AML-193 (cell line): ENCODE results near the gene VPS13D.

Experiments used
- DNase-seq, 2 experiments: peaks; one replicate each; lab custom pipeline; 2025; lab: John Stamatoyannopoulos, UW

The VPS13D gene

GRCh38 chr1:12404918-12405317 is 175.1 kb downstream of the VPS13D start:
- no peak for DNase-seq

GRCh38 chr1:12405325-12406210 is 175.7 kb downstream of the VPS13D start:
- DNase-seq: no peak

DNA sequence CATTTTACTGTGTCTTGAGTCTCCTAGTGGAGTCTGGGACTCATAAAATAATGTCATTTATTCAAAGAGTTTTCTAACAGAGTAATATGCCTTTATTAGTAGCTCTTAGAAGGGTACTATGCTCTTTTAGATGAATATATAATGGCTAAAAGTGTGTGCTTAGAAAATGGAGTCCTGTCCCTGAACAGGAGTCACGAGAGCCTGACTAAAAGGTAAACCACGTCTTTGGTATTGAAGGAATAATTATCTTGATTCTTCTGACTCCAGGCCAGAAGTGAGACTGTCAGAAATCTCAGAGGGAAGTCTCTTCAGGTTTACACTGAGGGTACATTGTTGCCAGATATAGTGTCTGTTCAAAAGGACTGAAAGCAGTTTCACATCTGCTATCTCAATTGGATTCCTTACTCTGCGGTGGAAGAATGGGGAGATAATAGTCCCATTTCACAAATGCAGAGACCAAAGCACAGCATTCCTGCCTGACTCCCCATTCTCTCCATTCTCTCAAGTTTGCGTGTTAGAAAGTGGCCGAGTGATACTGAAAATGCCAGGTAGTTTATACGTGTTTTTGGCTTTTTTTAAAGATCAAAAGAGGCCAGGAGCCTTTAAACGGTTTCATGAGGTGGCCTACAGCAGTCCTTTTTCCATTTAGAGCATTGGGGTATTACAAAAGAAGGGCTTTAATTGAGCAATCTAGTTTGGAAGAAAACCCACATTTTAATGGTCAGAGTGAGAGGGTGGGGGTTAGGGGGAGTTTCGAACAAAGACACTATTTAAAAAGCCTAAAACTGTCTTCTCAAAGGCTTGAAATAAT is 176.6 kb downstream of the VPS13D start:
- no peak for DNase-seq

GRCh38 chr1:12407050-12407961 is 177.5 kb downstream of the VPS13D start:
- DNase-seq: no peak

DNA sequence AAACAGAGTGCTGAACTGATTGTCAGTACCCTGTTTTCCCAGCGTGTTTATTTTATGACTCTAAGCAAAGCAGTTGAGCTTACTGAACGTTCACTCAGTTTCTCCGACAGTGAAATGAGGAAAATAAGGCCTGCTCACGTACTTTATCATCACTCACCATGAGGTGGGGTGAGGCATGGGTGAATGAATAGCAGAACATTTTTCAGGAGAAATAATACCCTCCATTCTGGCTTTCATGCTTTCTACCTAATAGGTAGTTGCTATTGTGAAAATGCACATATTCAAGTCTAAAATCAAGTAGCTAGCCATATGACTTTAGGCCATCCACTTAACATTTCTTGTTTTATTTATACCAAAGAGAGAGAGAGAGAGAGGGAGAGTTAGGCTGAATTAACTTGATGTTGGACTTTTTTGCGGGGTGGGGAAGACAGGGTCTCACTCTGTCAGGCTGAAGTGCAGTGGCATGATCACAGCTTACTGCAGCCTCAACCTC is 178.2 kb downstream of the VPS13D start:
- no peak for DNase-seq

DNA sequence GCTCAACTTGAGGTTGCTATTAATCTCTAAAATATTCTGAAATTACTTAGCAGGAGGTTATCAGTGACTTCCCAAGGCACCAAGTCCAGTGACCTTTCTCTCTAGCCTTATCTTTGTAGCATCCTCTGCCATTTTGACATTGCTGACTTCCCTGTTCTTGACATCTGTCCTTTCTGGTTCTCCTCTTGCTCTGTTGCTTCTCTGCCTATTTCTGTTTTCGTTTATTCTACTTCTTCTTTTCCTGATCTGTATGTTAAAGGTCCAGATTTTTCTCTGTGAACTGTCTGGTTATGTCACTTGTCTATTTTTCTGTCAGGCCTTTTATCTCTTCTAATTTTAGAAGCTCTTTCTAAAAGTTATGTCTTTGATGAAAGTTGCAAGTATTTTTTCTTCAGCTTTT is 178.8 kb downstream of the VPS13D start:
- DNase-seq: no peak

DNA sequence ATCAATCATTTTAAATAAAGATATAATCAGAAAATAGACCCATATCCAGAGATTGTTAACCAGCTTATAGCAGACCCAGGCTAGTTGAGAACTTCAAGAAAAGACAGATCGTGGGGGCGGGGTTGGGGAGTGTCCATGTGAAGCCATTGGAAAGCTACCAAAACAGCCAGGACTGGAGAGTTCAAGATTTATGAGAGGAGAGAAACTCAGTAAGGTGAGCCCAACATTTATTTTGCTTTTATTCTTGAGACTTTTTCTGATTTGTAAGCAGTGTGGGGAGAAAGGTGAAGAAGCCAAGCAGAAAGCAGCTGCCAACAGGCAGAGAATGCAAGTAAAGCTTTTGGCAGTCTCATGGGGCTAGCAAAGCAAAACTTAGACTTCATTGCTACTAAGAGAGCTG is 179.9 kb downstream of the VPS13D start:
- no peak for DNase-seq

GRCh38 chr1:12410351-12410750 is 180.5 kb downstream of the VPS13D start:
- DNase-seq: no peak

GRCh38 chr1:12411098-12411497 is 181.3 kb downstream of the VPS13D start:
- no peak for DNase-seq

DNA sequence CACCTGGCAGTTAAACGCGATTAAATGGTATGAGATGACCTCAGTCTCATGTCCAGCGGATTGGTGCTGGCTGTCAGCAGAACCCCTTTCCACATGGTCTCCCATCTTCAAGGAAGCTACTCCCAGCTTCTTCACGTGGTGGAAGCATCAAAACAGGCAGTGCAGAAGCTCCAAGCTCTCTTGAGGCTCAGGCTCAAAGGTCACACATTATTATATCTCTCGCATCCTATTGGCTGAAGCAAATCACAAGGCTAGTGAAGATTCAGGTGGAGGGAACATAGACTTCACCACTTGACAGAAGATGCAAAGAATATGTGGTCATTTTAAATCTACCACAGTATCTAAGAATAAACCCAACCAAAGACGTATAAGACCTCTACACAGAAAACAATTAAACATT is 181.9 kb downstream of the VPS13D start:
- no peak for DNase-seq

GRCh38 chr1:12412439-12412838 is 182.6 kb downstream of the VPS13D start:
- no peak for DNase-seq

- DNase-seq: no peak
These were observed 184.0 kb downstream of the VPS13D start for GRCh38 chr1:12413664-12414410.

- DNase-seq: no peak
These were observed 184.7 kb downstream of the VPS13D start for GRCh38 chr1:12414444-12415018.

GRCh38 chr1:12415038-12415466 is 185.2 kb downstream of the VPS13D start:
- DNase-seq: no peak

DNA sequence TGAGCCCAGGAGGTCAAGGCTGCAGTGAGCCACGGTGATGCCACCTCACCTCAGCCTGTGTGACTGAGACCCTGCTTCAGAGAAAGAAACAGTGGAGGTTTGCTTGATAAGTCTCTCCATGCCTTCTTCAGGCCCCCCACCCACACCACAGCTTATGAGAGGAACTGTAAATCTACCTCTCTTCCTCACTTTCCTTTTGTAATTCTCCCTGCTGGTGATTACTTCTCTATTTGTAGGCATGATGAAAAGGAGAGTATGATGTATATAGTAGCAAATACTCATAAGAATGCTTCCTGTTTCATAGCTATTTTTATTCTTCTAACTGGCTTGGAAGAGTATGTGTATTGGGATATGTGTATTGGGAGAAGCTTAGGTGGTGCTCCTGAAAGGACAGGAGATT is 186.3 kb downstream of the VPS13D start:
- DNase-seq: no peak

DNA sequence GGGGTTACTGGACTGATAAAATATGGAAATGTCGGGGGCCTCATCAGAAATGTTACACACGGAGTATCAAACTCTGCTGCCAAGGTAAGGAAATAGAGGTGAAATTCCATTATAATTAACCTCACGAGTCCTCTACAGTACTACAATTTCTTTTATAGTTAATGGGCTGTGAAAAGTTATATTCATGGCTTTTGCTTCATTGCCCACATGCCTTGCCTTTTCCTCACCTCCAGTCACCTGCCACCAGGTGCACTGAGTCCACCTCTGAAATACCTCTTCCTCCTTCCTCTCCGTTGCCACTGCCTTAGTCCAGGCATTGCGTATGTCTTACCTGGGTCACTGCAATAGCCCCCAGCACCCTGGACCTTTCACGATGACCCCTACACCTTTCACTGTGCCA is 186.9 kb downstream of the VPS13D start:
- no peak for DNase-seq

GRCh38 chr1:12417389-12417788 is 187.6 kb downstream of the VPS13D start:
- DNase-seq: no peak

GRCh38 chr1:12420171-12420570 is 190.3 kb downstream of the VPS13D start:
- peak in 1 of 2 experiments; percentile 5 for DNase-seq

DNA sequence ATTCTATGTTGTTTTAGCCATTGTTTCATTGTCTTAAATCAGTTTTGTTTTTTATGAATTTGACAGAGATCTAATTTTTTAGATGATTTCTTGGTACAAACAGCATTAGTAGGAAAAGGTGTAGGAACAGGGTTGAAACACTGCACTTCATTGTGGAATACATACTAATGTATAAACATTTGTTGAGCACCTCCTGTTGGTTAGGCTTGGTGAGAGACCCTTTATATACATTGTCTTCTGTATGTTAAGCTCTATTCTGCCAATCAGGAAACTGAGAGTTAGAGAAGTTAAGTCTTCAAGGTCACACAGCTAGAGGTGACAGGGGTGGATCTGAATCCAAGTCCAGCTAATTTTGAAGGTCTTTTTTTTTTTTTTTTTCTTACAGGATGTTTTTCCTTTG is 192.7 kb downstream of the VPS13D start:
- no peak for DNase-seq

- DNase-seq: no peak
These were observed 194.3 kb downstream of the VPS13D start for GRCh38 chr1:12424087-12424529.

- no peak for DNase-seq
These were observed 195.0 kb downstream of the VPS13D start for GRCh38 chr1:12424793-12425192.
